ENCODE results near the gene TSKU.

GRCh38 chr11:76792505-76793264 lies 9.5 kb downstream of the TSKU start:
- TF ChIP-seq CTCF (IDR thresholded peaks at IDR 0.05; ENCODE audit: low read length) (no peak), EZH2phosphoT487 (IDR thresholded peaks at IDR 0.05; ENCODE audit: low read length) (no peak)

All from MM.1S (cell line).